PFSK-1 (cell line): ENCODE results near the gene PPP1CC.

Source experiments
- POLR2AphosphoS5 ChIP-seq: IDR thresholded peaks from 2 replicates; pipeline ENCODE4 v1.6.1; 2012; ENCODE audit warnings: low read depth, mild to moderate bottlenecking, control low read depth, low read length, moderate library complexity
- TAF1 ChIP-seq: IDR thresholded peaks from 2 replicates; pipeline ENCODE4 v1.6.1; 2012; ENCODE audit warnings: low read length, control low read depth, borderline replicate concordance; ENCODE audit not compliant: insufficient read depth
- TF ChIP-seq, protein P1 (sequence below), 2 experiments: IDR thresholded peaks; 2 replicates each; pipeline versions ENCODE4 v1.6.1 to v1.8.0; 2011 to 2012; ENCODE audit warnings: low read depth in 2 of 2, low read length in 2 of 2, control low read depth in 1 of 2, inconsistent platforms in 1 of 2, mild to moderate bottlenecking in 1 of 2, moderate library complexity in 1 of 2; ENCODE audit not compliant: insufficient read depth in 1 of 2

GRCh38 chr12:110726028-110726427, 16.7 kb downstream of the PPP1CC start:
- TF ChIP-seq TAF1 (no peak), POLR2AphosphoS5 (no peak; the same call in 1 of the 2 replicates)
- TF ChIP-seq, protein P1, sequence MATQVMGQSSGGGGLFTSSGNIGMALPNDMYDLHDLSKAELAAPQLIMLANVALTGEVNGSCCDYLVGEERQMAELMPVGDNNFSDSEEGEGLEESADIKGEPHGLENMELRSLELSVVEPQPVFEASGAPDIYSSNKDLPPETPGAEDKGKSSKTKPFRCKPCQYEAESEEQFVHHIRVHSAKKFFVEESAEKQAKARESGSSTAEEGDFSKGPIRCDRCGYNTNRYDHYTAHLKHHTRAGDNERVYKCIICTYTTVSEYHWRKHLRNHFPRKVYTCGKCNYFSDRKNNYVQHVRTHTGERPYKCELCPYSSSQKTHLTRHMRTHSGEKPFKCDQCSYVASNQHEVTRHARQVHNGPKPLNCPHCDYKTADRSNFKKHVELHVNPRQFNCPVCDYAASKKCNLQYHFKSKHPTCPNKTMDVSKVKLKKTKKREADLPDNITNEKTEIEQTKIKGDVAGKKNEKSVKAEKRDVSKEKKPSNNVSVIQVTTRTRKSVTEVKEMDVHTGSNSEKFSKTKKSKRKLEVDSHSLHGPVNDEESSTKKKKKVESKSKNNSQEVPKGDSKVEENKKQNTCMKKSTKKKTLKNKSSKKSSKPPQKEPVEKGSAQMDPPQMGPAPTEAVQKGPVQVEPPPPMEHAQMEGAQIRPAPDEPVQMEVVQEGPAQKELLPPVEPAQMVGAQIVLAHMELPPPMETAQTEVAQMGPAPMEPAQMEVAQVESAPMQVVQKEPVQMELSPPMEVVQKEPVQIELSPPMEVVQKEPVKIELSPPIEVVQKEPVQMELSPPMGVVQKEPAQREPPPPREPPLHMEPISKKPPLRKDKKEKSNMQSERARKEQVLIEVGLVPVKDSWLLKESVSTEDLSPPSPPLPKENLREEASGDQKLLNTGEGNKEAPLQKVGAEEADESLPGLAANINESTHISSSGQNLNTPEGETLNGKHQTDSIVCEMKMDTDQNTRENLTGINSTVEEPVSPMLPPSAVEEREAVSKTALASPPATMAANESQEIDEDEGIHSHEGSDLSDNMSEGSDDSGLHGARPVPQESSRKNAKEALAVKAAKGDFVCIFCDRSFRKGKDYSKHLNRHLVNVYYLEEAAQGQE (IDR thresholded peaks at IDR 0.05; ENCODE audit: insufficient read depth in 1 of 2, low read depth in 2 of 2, low read length in 2 of 2) = no peak
